H54 (cell line): Measurements from ENCODE around the gene SOS1.

Experiments used
- DNase-seq: peaks from one replicate; pipeline ENCODE4 v3.0.0; 2011; ENCODE audit warnings: low spot score, mixed read lengths; ENCODE audit not compliant: insufficient read length
- FAIRE-seq: peaks from 3 replicates; lab custom pipeline; 2011; peaks lifted over from hg19 to GRCh38; lab: Jason Lieb, UNC
- POLR2A ChIP-seq: IDR thresholded peaks from 2 replicates; pipeline ENCODE4 v1.6.1; 2011; ENCODE audit warnings: low read depth, mild to moderate bottlenecking, low read length

SOS1 gene

DNA sequence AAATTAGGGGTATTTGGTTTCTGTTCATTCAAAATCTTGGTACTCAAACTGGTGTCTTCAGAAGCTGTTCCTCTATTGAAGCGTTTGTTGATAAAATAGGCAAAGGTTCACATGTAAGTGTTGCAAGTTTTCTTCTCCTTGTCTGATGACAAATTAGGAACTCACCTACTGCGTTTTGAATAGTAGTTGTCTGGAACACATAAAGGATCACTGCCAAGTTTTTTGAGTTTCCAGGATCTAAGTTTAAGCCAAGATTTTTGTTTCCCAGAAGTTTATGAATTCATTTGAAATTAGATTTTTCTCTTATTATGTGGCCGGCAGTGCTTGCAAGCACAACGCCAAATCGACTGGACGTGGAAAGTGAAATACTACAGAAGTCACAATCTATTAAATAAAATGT lies 145.8 kb downstream of the SOS1 start:
- TF ChIP-seq POLR2A, result no peak
- FAIRE-seq (no peak), DNase-seq (no peak)

DNA sequence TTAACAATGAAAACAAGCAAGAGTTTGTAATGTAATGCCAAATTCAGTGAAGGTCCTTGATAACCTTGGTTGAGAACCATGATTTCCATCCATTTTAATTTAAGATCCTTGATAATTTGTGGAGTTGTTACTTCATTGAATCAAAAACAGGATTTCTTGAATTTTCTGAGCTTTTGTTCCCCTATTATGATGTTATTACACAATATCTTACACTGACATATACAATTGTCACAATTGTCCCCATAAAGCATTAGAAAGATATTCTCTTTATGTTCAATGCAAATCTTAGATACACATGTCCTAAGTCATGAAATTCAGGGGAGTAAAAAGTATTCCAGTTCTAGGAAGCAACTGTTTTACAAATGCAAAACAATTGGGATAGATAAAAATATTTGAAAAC lies 147.6 kb downstream of the SOS1 start:
- FAIRE-seq, result no peak

DNA sequence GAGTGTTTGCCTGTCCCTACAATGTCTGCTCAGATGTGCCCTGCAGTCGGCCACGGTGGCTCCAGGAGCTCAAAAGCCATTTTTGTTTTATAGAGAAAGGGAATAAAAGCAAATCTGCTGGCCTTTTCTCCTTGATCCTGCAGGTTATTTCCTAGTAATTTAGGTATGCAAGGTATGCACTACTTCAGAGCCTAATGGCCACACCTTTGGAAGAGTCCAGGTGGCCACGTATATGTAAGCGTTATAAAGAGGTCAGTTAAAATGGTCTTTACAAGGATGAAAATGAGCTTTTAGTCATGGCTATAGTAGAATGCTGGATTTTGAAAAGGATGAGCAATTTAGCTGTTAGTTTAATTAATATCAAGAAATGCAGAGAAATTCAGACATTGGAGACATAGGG lies 149.5 kb downstream of the SOS1 start:
- no peak for DNase-seq
- no peak for FAIRE-seq
- no peak for TF ChIP-seq POLR2A

More for the DNA sequence above, 147.6 kb downstream of the SOS1 start:
- DNase-seq, result no peak
- no peak for TF ChIP-seq POLR2A

DNA sequence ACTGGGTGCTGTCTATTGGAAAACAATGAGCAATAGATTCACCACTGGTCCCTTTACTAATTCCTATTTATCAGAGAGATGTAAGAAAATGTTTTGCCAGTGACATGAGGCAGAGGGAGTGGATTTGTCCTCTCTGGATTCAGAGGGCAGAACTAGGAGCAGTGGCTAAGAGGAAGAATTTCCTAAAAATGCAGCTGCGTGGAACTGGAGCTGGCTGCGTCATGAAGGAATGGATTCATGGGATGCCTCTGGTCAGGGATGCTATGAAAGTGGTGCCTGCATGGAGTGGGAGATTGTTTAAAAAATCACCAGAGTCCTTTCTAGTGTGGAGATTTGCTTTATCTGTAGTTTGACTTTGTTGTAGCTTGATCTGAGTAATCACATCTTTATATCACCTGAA lies 152.8 kb downstream of the SOS1 start:
- no peak for DNase-seq
- FAIRE-seq, result no peak
- no peak for TF ChIP-seq POLR2A

GRCh38 chr2:38966678-38967077 lies 154.2 kb downstream of the SOS1 start:
- TF ChIP-seq POLR2A, result no peak
- FAIRE-seq, result no peak
- no peak for DNase-seq

GRCh38 chr2:38966006-38966405 lies 154.8 kb downstream of the SOS1 start:
- FAIRE-seq (no peak), DNase-seq (no peak)
- no peak for TF ChIP-seq POLR2A

GRCh38 chr2:38960609-38961320 lies 160.1 kb downstream of the SOS1 start:
- no peak for DNase-seq
- no peak for FAIRE-seq

GRCh38 chr2:38959938-38960608 lies 160.8 kb downstream of the SOS1 start:
- no peak for FAIRE-seq
- no peak for DNase-seq
- no peak for TF ChIP-seq POLR2A

More at GRCh38 chr2:38960609-38961320, 160.1 kb downstream of the SOS1 start:
- no peak for TF ChIP-seq POLR2A

GRCh38 chr2:38959466-38959865 lies 161.4 kb downstream of the SOS1 start:
- FAIRE-seq, result no peak
- no peak for TF ChIP-seq POLR2A

GRCh38 chr2:38957972-38958371 lies 162.9 kb downstream of the SOS1 start:
- DNase-seq (no peak), FAIRE-seq (no peak)
- TF ChIP-seq POLR2A, result no peak

More at GRCh38 chr2:38959466-38959865, 161.4 kb downstream of the SOS1 start:
- DNase-seq, result no peak

GRCh38 chr2:38951766-38952165 lies 169.1 kb downstream of the SOS1 start:
- TF ChIP-seq POLR2A, result no peak
- FAIRE-seq, result no peak

DNA sequence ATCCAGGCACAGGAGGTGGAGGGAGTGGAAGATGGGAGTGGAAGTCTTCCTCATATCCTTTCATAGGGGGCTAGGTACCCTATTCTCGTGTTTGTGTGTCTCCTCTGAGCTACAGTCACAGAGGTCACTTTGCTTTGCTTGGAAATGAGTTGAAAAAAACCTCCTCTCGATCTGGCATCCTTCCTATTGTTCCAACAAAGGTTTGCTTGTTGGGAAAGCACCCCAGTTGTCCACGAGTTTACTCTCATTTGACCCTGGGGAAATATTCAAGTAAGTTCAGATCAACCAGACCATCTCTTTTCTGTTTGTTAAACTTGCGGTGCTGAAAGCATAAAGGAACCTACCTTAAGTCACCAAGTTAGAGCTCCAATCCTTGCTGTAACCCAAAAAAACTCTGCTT lies 171.9 kb downstream of the SOS1 start:
- DNase-seq, result no peak
- FAIRE-seq, result no peak
- TF ChIP-seq POLR2A, result no peak

More at GRCh38 chr2:38951766-38952165, 169.1 kb downstream of the SOS1 start:
- no peak for DNase-seq

DNA sequence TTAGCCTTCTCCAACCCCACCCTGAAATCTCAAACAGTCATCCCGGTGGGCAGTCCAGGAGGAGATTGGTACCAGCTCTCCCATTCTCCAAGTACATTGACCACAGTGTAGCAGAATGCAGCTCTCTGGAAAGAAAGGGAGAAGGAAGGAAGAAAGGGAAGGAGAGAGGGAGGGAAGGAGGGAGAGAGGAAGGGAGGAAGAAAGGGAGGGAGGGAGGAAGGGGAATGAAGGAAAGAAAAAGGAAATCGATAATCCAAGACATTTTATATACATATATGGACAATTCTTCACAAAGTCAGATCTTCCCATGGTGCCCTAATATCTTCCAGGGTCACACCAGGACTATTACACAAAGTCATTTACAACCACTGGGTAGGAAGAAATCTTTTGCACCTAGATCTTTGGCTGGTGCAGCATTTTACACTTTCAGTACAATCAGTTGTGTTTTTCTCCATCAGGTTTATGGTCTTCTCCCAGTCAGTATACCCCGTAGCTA lies 172.4 kb downstream of the SOS1 start:
- TF ChIP-seq POLR2A, result no peak
- no peak for FAIRE-seq

More for the DNA sequence above, 172.4 kb downstream of the SOS1 start:
- no peak for DNase-seq
